Nephron (organoid): Measurements from ENCODE around the gene HAL.

Experiments used
- H3K27ac Mint-ChIP-seq, 3 experiments: 2 replicates each; pipeline ENCODE4 v1.8.0; 2020; ENCODE audit warnings: mixed read lengths in 3 of 3, mild to moderate bottlenecking in 2 of 3, moderate library complexity in 1 of 3
- H3K27me3 Mint-ChIP-seq: 2 replicates; pipeline ENCODE4 v1.8.0; 2021; ENCODE audit warnings: low read depth, mild to moderate bottlenecking, moderate library complexity, mixed read lengths
- H3K36me3 Mint-ChIP-seq: 2 replicates; pipeline ENCODE4 v1.8.0; 2020; ENCODE audit warnings: low read depth, mixed read lengths
- H3K4me1 Mint-ChIP-seq: 2 replicates; pipeline ENCODE4 v1.8.0; 2020; ENCODE audit warnings: mixed read lengths
- H3K4me3 Mint-ChIP-seq, 3 experiments: 2 replicates each; pipeline ENCODE4 v1.8.0; 2020; ENCODE audit warnings: mild to moderate bottlenecking in 3 of 3, mixed read lengths in 3 of 3, moderate library complexity in 2 of 3
- H3K9me3 Mint-ChIP-seq: 2 replicates; pipeline ENCODE4 v1.8.0; 2020; ENCODE audit warnings: mixed read lengths
- CTCF ChIP-seq, 3 experiments: fragments of 200-600 bp; sonication (generic); IDR thresholded peaks; one replicate each; pipeline ENCODE4 v1.5.0; 2021; ENCODE audit warnings: antibody characterized with exemption in 3 of 3; ENCODE audit not compliant: unreplicated experiment in 3 of 3

HAL gene, protein sequence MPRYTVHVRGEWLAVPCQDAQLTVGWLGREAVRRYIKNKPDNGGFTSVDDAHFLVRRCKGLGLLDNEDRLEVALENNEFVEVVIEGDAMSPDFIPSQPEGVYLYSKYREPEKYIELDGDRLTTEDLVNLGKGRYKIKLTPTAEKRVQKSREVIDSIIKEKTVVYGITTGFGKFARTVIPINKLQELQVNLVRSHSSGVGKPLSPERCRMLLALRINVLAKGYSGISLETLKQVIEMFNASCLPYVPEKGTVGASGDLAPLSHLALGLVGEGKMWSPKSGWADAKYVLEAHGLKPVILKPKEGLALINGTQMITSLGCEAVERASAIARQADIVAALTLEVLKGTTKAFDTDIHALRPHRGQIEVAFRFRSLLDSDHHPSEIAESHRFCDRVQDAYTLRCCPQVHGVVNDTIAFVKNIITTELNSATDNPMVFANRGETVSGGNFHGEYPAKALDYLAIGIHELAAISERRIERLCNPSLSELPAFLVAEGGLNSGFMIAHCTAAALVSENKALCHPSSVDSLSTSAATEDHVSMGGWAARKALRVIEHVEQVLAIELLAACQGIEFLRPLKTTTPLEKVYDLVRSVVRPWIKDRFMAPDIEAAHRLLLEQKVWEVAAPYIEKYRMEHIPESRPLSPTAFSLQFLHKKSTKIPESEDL

DNA sequence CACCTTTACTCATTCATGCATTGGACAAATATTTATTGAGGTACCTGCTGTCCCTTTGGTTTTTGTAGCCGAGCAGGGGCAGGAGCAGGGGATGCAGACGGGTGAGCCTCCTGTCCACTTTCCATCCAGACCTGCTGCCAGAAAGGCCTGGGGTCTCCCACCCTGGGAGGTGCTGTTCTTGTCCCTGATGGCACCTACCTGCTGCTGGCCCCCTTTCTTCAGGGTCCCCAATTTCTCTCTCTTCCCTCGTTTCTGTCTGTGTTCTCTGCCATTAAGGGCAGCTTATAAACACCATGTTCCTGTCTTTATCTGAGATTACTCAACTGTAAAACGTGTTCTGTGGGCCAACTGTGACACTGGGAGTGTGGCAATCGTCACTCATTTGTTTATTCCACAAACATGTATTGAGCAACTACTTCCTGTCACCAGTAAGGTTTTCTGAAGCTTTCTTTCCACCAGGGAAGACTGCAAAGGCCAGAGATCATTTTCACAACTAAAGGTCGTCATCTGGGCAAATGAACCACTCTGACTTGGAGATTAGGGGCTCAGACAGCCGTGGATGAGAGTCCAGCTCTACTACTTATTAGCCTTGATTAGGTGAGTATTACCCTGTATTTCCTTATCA lies at the start of gene HAL:
TSS of gene HAL (minus strand) at position 311 of the 625 bp plus-strand sequence. CDS start 434 bp downstream, outside the sequence.
- peaks cover 8% of the 10 kb centered on the region for H3K36me3 Mint-ChIP-seq

GRCh38 chr12:96045566-96045965 lies 49.4 kb upstream of the HAL start:
- TF ChIP-seq CTCF (IDR thresholded peaks at IDR 0.05; ENCODE audit: unreplicated experiment in 3 of 3), result no peak
- Mint-ChIP-seq H3K27ac (no peak overlapping the region), H3K4me3 (no peak overlapping the region), H3K27me3 (peaks cover 4% of the 10 kb centered on the region), H3K9me3 (no peaks in the 10 kb centered on the region), H3K4me1 (peaks cover 14% of the 10 kb centered on the region), H3K36me3 (no peaks in the 10 kb centered on the region)

More for the DNA sequence above, at the start of gene HAL:
- Mint-ChIP-seq H3K9me3 (no peaks in the 10 kb centered on the region), H3K27ac (no peak within 1 kb of the TSS), H3K27me3 (no peaks in the 10 kb centered on the region), H3K4me3 (no peak within 1 kb of the TSS), H3K4me1 (no peaks in the 10 kb centered on the region)
- no peak for TF ChIP-seq CTCF (IDR thresholded peaks at IDR 0.05; ENCODE audit: unreplicated experiment in 3 of 3)

- Mint-ChIP-seq H3K4me1 (peaks cover 14% of the 10 kb centered on the region), H3K27me3 (peaks cover 4% of the 10 kb centered on the region), H3K9me3 (no peaks in the 10 kb centered on the region), H3K4me3 (no peak overlapping the region), H3K27ac (no peak overlapping the region), H3K36me3 (no peaks in the 10 kb centered on the region)
- no peak for TF ChIP-seq CTCF (IDR thresholded peaks at IDR 0.05; ENCODE audit: unreplicated experiment in 3 of 3)
These were observed 48.8 kb upstream of the HAL start for GRCh38 chr12:96044943-96045290.

DNA sequence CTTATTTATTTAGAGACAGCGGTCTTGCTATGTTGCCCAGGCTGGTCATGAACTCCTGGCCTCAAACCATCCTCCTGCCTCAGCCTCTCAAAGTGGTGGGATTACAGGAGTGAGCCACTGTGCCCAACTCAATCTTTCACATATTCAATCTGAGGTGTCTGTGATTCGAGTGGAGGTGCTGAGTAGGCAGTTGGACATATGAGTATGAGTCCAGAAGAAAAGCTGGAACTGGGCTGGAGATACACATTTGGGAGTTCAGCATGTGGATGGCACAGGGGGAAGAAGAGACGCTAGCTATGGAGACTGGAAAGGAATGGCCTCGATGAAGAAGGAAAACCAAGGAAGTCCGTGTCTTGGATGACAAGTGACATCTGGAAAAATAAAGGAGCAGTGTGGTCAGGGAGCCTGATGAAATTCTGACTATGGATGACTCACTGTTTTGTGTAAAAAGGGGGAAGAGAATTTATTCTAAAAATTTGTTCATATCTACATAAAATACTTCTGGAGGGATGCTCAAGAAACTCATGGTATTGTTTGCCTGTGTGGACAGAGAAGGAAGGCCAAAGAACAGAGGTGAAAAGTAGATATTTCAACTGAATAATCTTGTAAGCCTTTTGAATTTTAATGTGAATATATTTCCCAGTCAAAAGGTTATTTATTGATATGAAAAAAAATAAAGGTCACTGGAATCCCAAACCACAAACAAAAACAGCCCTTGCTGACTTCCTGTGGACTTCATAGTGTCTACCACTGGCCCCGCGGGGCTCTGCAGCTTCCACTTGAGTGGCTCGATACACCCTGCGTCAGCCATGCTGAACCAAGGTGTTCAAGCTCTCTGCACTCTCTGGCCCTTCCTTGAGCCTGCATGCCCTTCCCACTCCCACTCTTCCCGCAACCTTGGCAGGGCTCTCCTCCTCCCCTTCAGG lies 48.1 kb upstream of the HAL start:
- peaks cover 14% of the 10 kb centered on the region for H3K4me1 Mint-ChIP-seq
- H3K27me3 Mint-ChIP-seq, result peaks cover 4% of the 10 kb centered on the region
- no peaks in the 10 kb centered on the region for H3K9me3 Mint-ChIP-seq
- H3K36me3 Mint-ChIP-seq, result no peaks in the 10 kb centered on the region
- no peak overlapping the region for H3K4me3 Mint-ChIP-seq
- TF ChIP-seq CTCF (IDR thresholded peaks at IDR 0.05; ENCODE audit: unreplicated experiment in 3 of 3), result no peak
- no peak overlapping the region for H3K27ac Mint-ChIP-seq

GRCh38 chr12:96041181-96041580 lies 45.0 kb upstream of the HAL start:
- no peak for TF ChIP-seq CTCF (IDR thresholded peaks at IDR 0.05; ENCODE audit: unreplicated experiment in 3 of 3)
- H3K27ac Mint-ChIP-seq, result no peak overlapping the region
- no peaks in the 10 kb centered on the region for H3K36me3 Mint-ChIP-seq
- H3K27me3 Mint-ChIP-seq, result peaks cover 4% of the 10 kb centered on the region
- H3K4me1 Mint-ChIP-seq, result no peaks in the 10 kb centered on the region
- H3K9me3 Mint-ChIP-seq, result no peaks in the 10 kb centered on the region
- H3K4me3 Mint-ChIP-seq, result no peak overlapping the region
